ENCODE measurements around the gene ABCB4. TPM values are rescaled to one million over a fixed set of nuclear protein-coding genes. Genes with fewer than 3 reads are reported as not detected.

The ABCB4 gene
- total and polyA plus RNA-seq, 2 of the 8 experiments (the other 6 are each of a cell fraction or from before 2014, with no cell fraction given), result 0.54 to 0.60 TPM

GRCh38 chr7:87510411-87510875, 35.0 kb upstream of the ABCB4 start (continued):
- no peak for TF ChIP-seq CHD7 (IDR thresholded peaks at IDR 0.05; ENCODE audit: insufficient replicate concordance, low read length)
- TF ChIP-seq POLR2A (IDR thresholded peaks at IDR 0.05; ENCODE audit: control extremely low read depth in 1 of 2, low read depth in 2 of 2, low read length in 2 of 2), result no peak
- no peak for TF ChIP-seq TAF7 (optimal IDR thresholded peaks at IDR 0.05; ENCODE audit: borderline replicate concordance, low read depth, low read length)
- no peak for TF ChIP-seq SAP30 (IDR thresholded peaks at IDR 0.05; ENCODE audit: insufficient read depth, insufficient replicate concordance, low read length)
- TF ChIP-seq CBX5 (IDR thresholded peaks at IDR 0.05; ENCODE audit: low read depth, low read length), result no peak
- TF ChIP-seq ZNF274 (IDR thresholded peaks at IDR 0.05; ENCODE audit: borderline replicate concordance, extremely low read depth, low read length), result no peak
